ENCODE data around the gene BCAR1.

DNA sequence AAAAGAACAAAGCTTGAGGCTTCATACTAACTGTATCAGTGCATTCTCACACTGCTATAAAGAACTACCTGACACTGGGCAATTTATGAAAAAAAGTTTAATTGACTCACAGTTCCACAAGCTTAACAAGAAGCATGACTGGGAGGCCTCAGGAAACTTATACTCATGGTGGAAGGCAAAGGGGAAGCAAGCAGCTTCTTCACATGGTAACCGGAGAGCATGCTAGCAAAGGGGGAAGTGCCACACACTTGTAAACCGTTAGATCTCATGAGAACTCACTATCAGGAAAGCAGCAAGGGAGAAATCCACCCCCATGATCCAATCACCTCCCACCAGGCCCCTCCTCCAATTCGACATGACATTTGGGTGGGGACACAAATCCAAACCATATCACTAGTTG is 69.8 kb downstream of the BCAR1 start:
- TF ChIP-seq, protein P1, sequence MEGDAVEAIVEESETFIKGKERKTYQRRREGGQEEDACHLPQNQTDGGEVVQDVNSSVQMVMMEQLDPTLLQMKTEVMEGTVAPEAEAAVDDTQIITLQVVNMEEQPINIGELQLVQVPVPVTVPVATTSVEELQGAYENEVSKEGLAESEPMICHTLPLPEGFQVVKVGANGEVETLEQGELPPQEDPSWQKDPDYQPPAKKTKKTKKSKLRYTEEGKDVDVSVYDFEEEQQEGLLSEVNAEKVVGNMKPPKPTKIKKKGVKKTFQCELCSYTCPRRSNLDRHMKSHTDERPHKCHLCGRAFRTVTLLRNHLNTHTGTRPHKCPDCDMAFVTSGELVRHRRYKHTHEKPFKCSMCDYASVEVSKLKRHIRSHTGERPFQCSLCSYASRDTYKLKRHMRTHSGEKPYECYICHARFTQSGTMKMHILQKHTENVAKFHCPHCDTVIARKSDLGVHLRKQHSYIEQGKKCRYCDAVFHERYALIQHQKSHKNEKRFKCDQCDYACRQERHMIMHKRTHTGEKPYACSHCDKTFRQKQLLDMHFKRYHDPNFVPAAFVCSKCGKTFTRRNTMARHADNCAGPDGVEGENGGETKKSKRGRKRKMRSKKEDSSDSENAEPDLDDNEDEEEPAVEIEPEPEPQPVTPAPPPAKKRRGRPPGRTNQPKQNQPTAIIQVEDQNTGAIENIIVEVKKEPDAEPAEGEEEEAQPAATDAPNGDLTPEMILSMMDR (conservative IDR thresholded peaks at IDR 0.05), result no peak
- no peak for TF ChIP-seq ZFX (IDR thresholded peaks at IDR 0.05)
